CD4-positive, CD25-positive, alpha-beta regulatory T cell (primary cell): ENCODE measurements around the gene HAUS3. TPM values are rescaled to one million over a fixed set of nuclear protein-coding genes. Genes with fewer than 3 reads are reported as not detected.

Experiments used
- ATAC-seq, 2 donors: fragments of 150-1000 bp; cut with Tn5 transposase; one replicate each; pipeline ENCODE4 v1.10.0; 2021; ENCODE audit warnings: low read depth in 2 of 2, moderate number of reproducible peaks in 2 of 2, moderate library complexity in 1 of 2
- DNase-seq, 3 donors: peaks; one replicate each; pipeline versions ENCODE4 v3.0.0 to v3.0.0-alpha.2; 2012 to 2022; ENCODE audit warnings: mixed read lengths in 1 of 3
- H3K27ac ChIP-seq: one replicate; pipeline ENCODE4 v1.7.0; 2013; ENCODE audit warnings: mild to moderate bottlenecking, low read length; ENCODE audit not compliant: insufficient read depth, poor library complexity, severe bottlenecking
- H3K27me3 ChIP-seq: one replicate; pipeline ENCODE4 v1.7.0; 2013; ENCODE audit warnings: low read length; ENCODE audit not compliant: control insufficient read depth, insufficient read depth
- H3K36me3 ChIP-seq: one replicate; pipeline ENCODE4 v1.7.0; 2013; ENCODE audit warnings: mild to moderate bottlenecking, low read length, moderate library complexity; ENCODE audit not compliant: control insufficient read depth, insufficient read depth
- H3K4me1 ChIP-seq: 2 replicates; pipeline ENCODE4 v1.7.0; 2013; ENCODE audit warnings: mild to moderate bottlenecking, low read length; ENCODE audit not compliant: insufficient read depth, control insufficient read depth, poor library complexity, severe bottlenecking
- H3K4me3 ChIP-seq: one replicate; pipeline ENCODE4 v1.7.0; 2013; ENCODE audit warnings: low read depth, mild to moderate bottlenecking, low read length, moderate library complexity
- H3K9me3 ChIP-seq, 2 experiments: 1 replicate in 1 of 2; 2 replicates in 1 of 2; pipeline ENCODE4 v1.7.0; 2013; ENCODE audit warnings: low read length in 2 of 2, mild to moderate bottlenecking in 1 of 2, moderate library complexity in 1 of 2; ENCODE audit not compliant: control insufficient read depth in 2 of 2
- H3K27ac Mint-ChIP-seq, 3 donors: one replicate each; pipeline ENCODE4 v1.8.0; 2020 to 2022; ENCODE audit warnings: mild to moderate bottlenecking in 3 of 3, mixed read lengths in 3 of 3, moderate library complexity in 2 of 3
- H3K27me3 Mint-ChIP-seq: one replicate; pipeline ENCODE4 v1.8.0; 2022; ENCODE audit warnings: mild to moderate bottlenecking, mixed read lengths
- H3K36me3 Mint-ChIP-seq: one replicate; pipeline ENCODE4 v1.8.0; 2020; ENCODE audit warnings: mixed read lengths
- H3K4me1 Mint-ChIP-seq, 4 donors: one replicate each; pipeline ENCODE4 v1.8.0; 2020 to 2022; ENCODE audit warnings: mixed read lengths in 4 of 4, mild to moderate bottlenecking in 1 of 4
- H3K4me3 Mint-ChIP-seq, 4 donors: one replicate each; pipeline ENCODE4 v1.8.0; 2020 to 2022; ENCODE audit warnings: mild to moderate bottlenecking in 4 of 4, mixed read lengths in 4 of 4, moderate library complexity in 3 of 4
- H3K9me3 Mint-ChIP-seq, 7 donors: one replicate each; pipeline ENCODE4 v1.8.0; 2020 to 2022; ENCODE audit warnings: mixed read lengths in 7 of 7, mild to moderate bottlenecking in 3 of 7, moderate library complexity in 2 of 7
- polyA plus RNA-seq, 4 donors: library from polyadenylated mRNA; unstranded; fragments of 300-500 nt; fragmentation: Illumina TruSeq; gene quantifications; one replicate each; pipeline ENCODE4 v1.2.3, GENCODE V29; 2021
- total RNA-seq: library from RNA; stranded (reverse); gene quantifications from one replicate; pipeline ENCODE4 v1.2.3, GENCODE V29; 2022

HAUS3 gene
- total and polyA plus RNA-seq, 5 donors from 2014 or later: 27.5 to 140 (median 28.8) TPM

DNA sequence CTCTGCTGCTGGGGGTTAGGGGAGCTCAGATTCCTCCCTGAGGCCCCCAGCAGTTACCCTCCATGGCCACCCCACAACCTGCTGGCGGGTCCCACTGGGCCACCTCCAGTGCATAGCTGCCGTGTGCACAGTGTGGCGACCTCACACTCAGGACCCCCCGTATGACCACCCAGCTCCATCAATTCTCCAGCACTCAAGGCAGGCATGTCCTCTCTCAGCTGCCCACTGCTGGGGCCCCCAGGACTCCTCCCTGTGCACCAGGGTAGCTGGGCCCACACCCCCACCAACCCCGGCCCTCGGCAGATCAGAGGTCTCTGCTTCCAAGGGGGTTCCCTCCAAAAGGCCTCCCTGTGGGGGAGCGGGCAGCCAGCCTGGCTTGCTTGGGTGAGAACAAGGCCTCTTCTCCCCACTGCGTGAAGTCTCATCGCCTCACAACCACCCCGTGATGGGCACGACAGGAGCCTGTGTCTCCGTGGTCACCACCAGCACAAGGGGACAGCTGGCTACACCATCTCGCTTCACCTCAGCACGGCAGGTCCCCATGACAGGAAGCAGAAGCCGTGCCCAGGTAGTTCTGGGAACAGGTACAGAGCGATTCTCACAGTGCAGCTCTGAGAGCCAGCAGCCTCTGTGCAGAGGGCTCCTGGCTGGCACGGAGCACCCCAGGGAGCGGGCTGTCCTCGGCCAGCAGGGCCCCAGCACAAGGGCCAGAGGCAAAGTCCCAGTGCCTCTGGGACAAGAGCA, 4.6 kb upstream of the HAUS3 start:
- H3K4me1 ChIP-seq: peaks cover 4% of the 10 kb centered on the region
- no peak overlapping the region for H3K4me3 ChIP-seq
- no peak overlapping the region for H3K27ac ChIP-seq
- H3K27me3 ChIP-seq: no peaks in the 10 kb centered on the region
- DNase-seq (no peak), ATAC-seq (no peak)
- Mint-ChIP-seq H3K4me1 (peaks cover 6 to 29% (median 13%) of the 10 kb centered on the region in 4 donors), H3K36me3 (peaks cover 3% of the 10 kb centered on the region), H3K9me3 (peaks cover 0 to 1% (median 0%) of the 10 kb centered on the region in 7 donors), H3K4me3 (no peak overlapping the region), H3K27ac (no peak overlapping the region), H3K27me3 (peaks cover 4% of the 10 kb centered on the region)
- H3K9me3 ChIP-seq: no peaks in the 10 kb centered on the region
- H3K36me3 ChIP-seq: peaks cover 26% of the 10 kb centered on the region

DNA sequence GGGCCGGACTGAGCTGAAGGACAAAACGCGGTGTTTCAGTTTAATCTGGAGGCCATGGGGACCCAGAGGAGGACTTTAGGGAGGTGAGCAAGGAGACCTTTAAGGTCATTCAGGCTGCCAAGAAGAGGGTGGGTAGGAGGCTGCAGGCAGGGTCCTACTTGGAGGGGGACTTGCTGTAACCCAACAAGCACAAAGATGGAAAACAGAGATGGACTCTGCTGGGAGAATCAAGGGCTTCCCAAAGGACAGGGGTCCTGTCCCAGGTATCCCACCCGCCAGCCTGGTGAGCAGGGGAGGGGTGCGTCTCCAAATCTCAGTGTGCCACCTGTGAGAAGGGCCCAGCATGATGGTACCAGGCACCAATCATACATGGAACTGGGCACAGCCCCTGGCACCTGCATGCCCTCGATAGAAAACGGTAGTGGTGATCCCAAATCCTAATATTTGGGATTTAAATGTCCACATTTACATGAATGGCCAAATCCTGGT, 3.9 kb upstream of the HAUS3 start:
- H3K9me3 ChIP-seq: no peaks in the 10 kb centered on the region
- no peak overlapping the region for H3K4me3 ChIP-seq
- no peaks in the 10 kb centered on the region for H3K27me3 ChIP-seq
- H3K36me3 Mint-ChIP-seq: peaks cover 3% of the 10 kb centered on the region
- DNase-seq (no peak), ATAC-seq (no peak)
- H3K36me3 ChIP-seq: peaks cover 21% of the 10 kb centered on the region
- H3K27ac Mint-ChIP-seq: peak overlapping the region in 2 of 3 donors; percentile 73 to 82
- no peak overlapping the region for H3K27ac ChIP-seq
- H3K4me1 Mint-ChIP-seq: peaks cover 11 to 32% (median 14%) of the 10 kb centered on the region in 4 donors
- peaks cover 4% of the 10 kb centered on the region for H3K27me3 Mint-ChIP-seq
- H3K9me3 Mint-ChIP-seq: peaks cover 0 to 3% (median 0%) of the 10 kb centered on the region in 7 donors
- H3K4me3 Mint-ChIP-seq: peak overlapping the region in 2 of 4 donors; percentile 15 to 25
- peaks cover 10% of the 10 kb centered on the region for H3K4me1 ChIP-seq

DNA sequence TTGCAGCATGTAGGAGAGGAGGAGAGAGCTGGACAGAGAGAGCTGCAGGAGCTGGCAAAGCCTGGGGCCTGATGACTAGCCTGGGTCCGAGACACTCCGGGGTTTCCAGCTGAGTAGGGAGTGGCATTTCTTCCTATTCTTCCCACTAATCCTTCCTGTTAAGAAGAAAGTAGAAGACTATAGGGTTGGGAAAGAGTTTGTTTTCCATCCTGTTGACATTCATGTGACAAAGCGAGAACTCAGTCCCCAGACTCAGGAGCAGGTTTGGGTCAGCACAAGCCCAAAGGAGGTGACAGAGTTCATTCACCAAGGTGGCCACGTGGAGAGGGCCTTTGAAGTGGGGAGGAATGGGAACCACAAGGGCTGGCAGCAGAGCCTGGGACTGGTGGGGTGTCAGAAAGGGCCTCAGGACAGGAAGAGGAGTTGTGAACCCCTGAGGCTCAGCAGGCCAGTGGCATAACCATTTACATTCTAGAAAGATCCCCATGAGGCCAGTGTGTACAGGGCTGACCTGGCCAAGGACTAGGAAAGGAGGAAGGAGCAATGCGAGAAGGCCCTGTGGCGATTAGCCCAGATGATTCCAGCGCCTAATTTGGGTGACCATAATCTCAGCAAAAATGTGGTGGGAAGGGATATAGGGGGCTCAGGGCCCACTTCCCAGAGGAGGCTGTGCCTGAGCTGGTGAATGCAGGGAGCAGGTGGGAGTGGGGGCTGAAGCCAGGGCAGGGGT, 3.3 kb upstream of the HAUS3 start:
- Mint-ChIP-seq H3K9me3 (peaks cover 0 to 3% (median 0%) of the 10 kb centered on the region in 7 donors), H3K4me3 (peak overlapping the region in 1 of 4 donors; percentile 25), H3K27me3 (peaks cover 4% of the 10 kb centered on the region), H3K27ac (peak overlapping the region; percentile 73 to 82 (median 77)), H3K4me1 (peaks cover 17 to 39% (median 19%) of the 10 kb centered on the region in 4 donors), H3K36me3 (peaks cover 3% of the 10 kb centered on the region)
- no peak for ATAC-seq
- no peaks in the 10 kb centered on the region for H3K27me3 ChIP-seq
- H3K36me3 ChIP-seq: peaks cover 15% of the 10 kb centered on the region
- DNase-seq: no peak
- peaks cover 16% of the 10 kb centered on the region for H3K4me1 ChIP-seq
- H3K27ac ChIP-seq: peak overlapping the region; percentile 25
- no peaks in the 10 kb centered on the region for H3K9me3 ChIP-seq
- H3K4me3 ChIP-seq: no peak overlapping the region

DNA sequence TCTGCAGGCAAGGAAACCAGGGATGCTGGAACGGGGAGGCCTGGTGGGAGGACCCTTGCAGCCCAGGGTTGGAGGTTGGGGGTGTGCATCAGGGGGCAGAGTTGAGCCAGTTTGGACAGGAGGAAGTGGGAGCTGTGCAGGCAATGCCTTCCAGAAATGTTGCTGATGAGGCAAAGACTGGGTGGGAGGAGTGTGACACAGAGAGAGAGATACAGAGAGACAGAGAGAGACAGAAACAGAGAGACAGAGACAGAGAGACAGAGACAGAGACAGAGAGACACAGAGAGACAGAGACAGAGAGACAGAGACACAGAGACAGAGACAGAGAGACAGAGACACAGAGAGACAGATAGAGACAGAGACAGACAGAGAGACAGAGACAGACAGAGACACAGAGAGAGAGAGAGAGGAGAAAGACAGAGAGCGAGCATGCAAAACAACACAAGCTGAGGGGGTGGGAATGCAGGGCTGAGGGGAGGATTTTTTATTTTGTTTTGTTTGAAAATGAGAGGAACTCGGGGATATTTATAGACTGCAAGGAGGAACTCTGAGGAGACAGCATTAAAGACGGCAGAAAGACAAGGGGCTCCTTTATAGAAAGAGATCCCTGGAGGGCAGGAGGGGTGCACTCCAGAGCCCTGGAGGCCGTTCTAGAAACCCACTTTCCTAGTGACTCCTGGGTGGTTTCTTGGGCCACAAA, 1.9 kb upstream of the HAUS3 start:
- ATAC-seq (no peak), DNase-seq (peak in 1 of 3 donors; percentile 1)
- peaks cover 0 to 3% (median 0%) of the 10 kb centered on the region in 7 donors for H3K9me3 Mint-ChIP-seq
- peak overlapping the region in 3 of 4 donors; percentile 12 to 88 (median 52) for H3K4me3 Mint-ChIP-seq
- Histone ChIP-seq H3K4me1 (peaks cover 30% of the 10 kb centered on the region), H3K27ac (no peak overlapping the region), H3K36me3 (peaks cover 9% of the 10 kb centered on the region), H3K9me3 (no peaks in the 10 kb centered on the region), H3K4me3 (no peak overlapping the region), H3K27me3 (no peaks in the 10 kb centered on the region)
- peaks cover 8% of the 10 kb centered on the region for H3K36me3 Mint-ChIP-seq
- peaks cover 4% of the 10 kb centered on the region for H3K27me3 Mint-ChIP-seq
- H3K4me1 Mint-ChIP-seq: peaks cover 28 to 50% (median 31%) of the 10 kb centered on the region in 4 donors
- peak overlapping the region; percentile 35 to 89 (median 86) for H3K27ac Mint-ChIP-seq

DNA sequence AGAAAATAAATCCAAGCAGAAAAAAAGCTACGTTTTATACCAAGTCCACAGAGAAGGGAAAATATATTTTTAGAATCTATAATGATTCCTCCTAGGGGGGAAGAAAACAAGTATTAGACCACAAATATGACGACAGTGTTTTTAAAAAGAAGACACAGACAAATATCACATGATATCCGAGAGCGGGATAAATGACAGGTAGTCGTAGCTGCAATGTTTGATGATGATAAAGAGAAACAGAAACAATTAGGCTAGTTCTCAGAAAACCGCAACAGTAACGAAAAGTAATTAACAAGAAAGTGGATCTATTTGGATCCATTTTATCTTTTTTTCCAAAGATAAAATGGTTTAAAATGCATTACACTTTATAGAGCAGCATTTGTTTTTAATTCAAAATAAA, 918 bp downstream of the HAUS3 start:
- peaks cover 4% of the 10 kb centered on the region for H3K27me3 Mint-ChIP-seq
- H3K4me3 Mint-ChIP-seq: peak overlapping the region; percentile 93 to 99 (median 94)
- Histone ChIP-seq H3K27me3 (no peaks in the 10 kb centered on the region), H3K36me3 (peaks cover 13% of the 10 kb centered on the region), H3K27ac (peak overlapping the region; percentile 91), H3K4me1 (peaks cover 55% of the 10 kb centered on the region), H3K4me3 (peak overlapping the region; percentile 96), H3K9me3 (no peaks in the 10 kb centered on the region)
- peak overlapping the region; percentile 83 to 97 (median 94) for H3K27ac Mint-ChIP-seq
- DNase-seq: peak in 2 of 3 donors; percentile 70 to 78
- peaks cover 24% of the 10 kb centered on the region for H3K36me3 Mint-ChIP-seq
- no peak for ATAC-seq
- H3K4me1 Mint-ChIP-seq: peaks cover 44 to 74% (median 48%) of the 10 kb centered on the region in 4 donors
- H3K9me3 Mint-ChIP-seq: peaks cover 0 to 3% (median 0%) of the 10 kb centered on the region in 7 donors

DNA sequence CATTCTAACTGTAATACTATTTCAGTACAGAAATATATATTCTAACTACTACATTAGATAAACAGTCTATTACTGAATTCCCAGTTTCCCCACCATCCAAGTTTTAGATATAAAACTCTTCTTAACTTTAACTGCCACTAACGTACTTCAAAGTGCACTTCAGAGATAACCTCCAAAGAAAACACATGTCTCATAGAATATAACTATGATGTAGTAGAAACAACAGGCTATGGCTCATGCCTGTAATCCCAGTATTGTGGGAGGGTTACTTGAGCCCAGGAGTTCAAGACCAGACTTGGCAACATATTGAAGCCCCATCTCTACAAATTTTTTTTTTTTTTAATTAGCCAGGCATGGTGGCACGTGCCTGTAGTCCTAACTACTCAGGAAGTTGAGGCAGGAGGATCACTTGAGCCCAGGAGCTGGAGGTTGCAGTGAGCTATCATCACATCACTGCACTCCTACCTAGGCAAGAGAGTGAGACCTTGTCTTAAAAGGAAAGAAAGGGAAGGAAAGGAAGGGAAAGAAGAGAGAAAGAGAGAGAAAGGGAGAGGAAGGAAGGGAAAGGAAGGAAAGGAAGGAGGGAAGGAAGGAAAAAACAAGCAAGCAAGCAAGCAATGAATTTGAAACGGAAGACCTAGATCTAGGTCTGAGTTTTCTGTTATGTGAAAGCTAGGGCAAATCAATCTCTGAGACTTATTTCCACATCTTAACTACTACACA, 4.8 kb downstream of the HAUS3 start:
- Histone ChIP-seq H3K4me3 (peak overlapping the region; percentile 96), H3K27ac (no peak overlapping the region), H3K27me3 (no peaks in the 10 kb centered on the region), H3K36me3 (peaks cover 35% of the 10 kb centered on the region), H3K9me3 (no peaks in the 10 kb centered on the region), H3K4me1 (peaks cover 55% of the 10 kb centered on the region)
- DNase-seq (no peak), ATAC-seq (no peak)
- peaks cover 0 to 3% (median 0%) of the 10 kb centered on the region in 7 donors for H3K9me3 Mint-ChIP-seq
- H3K36me3 Mint-ChIP-seq: peaks cover 38% of the 10 kb centered on the region
- no peaks in the 10 kb centered on the region for H3K27me3 Mint-ChIP-seq
- H3K4me3 Mint-ChIP-seq: peak overlapping the region; percentile 57 to 92 (median 72)
- H3K4me1 Mint-ChIP-seq: peaks cover 50 to 79% (median 60%) of the 10 kb centered on the region in 4 donors
- H3K27ac Mint-ChIP-seq: peak overlapping the region in 2 of 3 donors; percentile 50 to 70

DNA sequence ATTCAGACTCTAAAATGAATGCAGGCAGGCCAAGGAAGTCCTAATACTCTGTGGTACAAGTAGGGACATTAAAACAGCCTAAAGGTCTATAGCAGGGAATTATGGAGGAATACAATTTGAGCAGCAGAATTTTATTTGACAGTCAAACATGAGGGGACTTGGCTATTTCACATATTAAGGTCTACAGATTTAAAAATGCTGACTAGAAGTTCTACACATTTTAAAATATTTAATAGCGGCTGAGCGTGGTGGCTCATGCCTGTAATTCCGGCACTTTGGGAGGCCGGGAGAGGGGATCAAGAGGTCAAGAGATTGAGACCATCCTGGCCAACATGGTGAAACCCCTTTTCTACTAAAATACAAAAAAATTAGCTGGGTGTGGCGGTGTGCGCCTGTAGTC, 10.8 kb downstream of the HAUS3 start:
- DNase-seq (no peak), ATAC-seq (no peak)
- H3K9me3 Mint-ChIP-seq: peaks cover 0 to 1% (median 0%) of the 10 kb centered on the region in 7 donors
- H3K36me3 ChIP-seq: peaks cover 40% of the 10 kb centered on the region
- H3K4me3 ChIP-seq: no peak overlapping the region
- peaks cover 13 to 53% (median 33%) of the 10 kb centered on the region in 4 donors for H3K4me1 Mint-ChIP-seq
- H3K27me3 ChIP-seq: no peaks in the 10 kb centered on the region
- H3K9me3 ChIP-seq: no peaks in the 10 kb centered on the region
- H3K36me3 Mint-ChIP-seq: peaks cover 30% of the 10 kb centered on the region
- no peaks in the 10 kb centered on the region for H3K27me3 Mint-ChIP-seq
- H3K4me3 Mint-ChIP-seq: no peak overlapping the region
- H3K27ac ChIP-seq: no peak overlapping the region
- H3K4me1 ChIP-seq: peaks cover 4% of the 10 kb centered on the region
- no peak overlapping the region for H3K27ac Mint-ChIP-seq
